ENCODE results near the gene MATN4. TPM values are rescaled to one million over a fixed set of nuclear protein-coding genes. Genes with fewer than 3 reads are reported as not detected.
A peak's percentile ranks its signal among the peaks of the same experiment; 100 is the strongest.

Gene MATN4
- polyA plus RNA-seq, 10 donors, result 0.34 to 2.5 (median 0.63) TPM

- no peak for DNase-seq
Measured at GRCh38 chr20:45341579-45341938, 33.5 kb upstream of the MATN4 start.

GRCh38 chr20:45340951-45341350 is 32.9 kb upstream of the MATN4 start:
- no peak for DNase-seq

- no peak for DNase-seq
Measured at GRCh38 chr20:45340236-45340847, 32.2 kb upstream of the MATN4 start.

GRCh38 chr20:45339799-45340198 is 31.7 kb upstream of the MATN4 start:
- no peak for DNase-seq

- no peak for DNase-seq
Measured at GRCh38 chr20:45339084-45339483, 31.0 kb upstream of the MATN4 start.

DNA sequence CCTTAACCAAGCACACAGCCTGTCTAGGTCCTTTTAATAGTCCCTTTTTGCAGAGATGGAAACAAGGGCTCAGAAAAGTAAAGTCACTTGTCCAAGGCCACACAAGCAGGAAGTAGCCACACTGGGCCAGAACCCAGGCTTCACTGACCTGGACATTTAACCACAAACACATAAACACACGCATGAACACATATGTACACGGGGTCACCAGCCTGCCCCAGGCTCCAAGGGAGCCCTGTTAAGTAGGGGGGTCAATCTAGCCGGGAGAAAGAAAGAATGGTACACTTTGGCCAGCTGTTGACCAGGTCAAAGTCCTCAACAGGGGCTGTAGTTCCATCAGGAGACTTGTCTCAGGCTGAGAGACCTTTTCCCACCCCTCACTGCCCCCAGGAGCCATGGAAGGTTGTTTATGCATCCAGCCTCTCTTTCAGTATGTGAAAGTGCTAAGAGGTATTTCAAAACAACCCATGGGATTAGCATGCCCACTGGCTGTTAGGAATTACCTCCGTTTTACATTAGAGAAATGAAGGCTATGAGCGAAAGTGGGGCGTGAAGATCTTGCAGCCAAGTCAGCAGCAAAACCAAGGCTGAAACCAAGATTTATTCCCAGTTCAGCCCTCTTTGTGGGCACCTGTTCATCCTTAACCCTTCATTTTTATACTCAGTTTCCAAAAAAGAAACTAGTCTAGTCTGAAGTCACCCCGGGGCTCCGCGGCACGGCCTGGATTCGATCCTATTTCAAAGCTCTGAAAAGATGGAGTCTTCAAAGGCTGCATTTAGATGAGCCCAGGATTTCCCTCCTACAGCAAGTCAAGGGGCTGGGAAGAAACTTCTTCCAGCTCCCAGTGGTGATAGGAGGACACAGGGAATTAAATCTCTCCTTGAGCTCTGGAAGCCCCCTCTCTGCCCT is 30.3 kb upstream of the MATN4 start:
- DNase-seq, result no peak

- DNase-seq, result peak in 1 of 3 donors; percentile 76
Measured at GRCh38 chr20:45337367-45338120, 29.4 kb upstream of the MATN4 start.

DNA sequence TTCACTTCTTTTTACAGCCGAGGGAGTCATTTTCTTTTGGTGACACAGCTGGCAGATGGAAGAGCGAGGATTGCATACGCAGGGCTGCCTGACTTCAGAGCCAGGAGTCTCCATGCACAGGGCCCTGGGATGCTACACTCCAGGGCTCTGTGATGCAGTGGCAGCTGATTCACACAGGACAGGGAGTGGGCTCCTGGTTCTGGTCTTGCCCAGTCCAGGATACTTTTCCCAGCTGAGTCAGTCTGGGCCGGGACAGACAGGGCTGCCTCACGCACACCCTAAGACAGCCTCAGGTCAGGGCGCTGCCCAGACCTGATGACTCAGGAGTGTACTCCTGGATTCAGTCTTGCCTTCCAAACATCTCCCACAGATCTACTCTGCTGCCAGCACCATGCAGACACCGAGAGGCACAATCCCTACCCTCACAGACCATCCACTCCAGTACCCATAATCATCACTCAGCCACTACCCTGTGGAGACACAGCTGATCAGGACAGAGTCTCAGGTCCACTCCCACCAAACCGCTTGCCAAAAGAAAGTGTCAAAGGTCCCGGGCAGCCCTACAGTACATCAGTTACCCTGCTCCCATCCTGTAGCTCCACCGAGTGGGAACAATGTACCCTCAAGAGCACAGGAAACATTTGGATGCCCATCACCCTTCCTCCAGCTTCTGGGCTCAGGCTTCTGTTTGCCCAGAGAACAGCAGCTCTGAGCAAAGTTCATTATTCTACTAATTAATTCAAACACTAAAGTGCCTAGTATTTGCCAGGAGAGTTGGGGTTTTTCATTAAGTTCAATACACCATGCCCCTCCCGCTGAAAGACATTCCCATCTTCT is 28.6 kb upstream of the MATN4 start:
- DNase-seq, result no peak

DNA sequence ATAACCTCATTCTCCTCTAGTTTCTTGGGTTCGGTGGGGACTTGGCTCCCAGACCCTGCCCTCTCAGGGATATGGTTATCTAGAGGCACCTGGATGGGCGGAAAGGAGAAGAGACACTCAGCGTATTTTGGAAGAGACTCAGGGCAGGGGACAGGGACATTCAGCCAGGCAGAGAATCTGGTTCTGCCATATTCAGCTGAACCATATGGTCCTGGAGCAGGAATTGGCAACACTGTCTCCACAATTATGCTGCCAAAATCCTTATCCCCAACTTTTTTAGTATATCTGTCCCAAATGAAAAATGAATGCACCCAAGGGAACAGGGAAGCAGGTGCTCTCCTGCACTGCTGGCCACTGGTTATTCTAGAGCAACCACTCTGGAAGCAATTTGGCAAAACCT is 22.4 kb upstream of the MATN4 start:
- no peak for DNase-seq

DNA sequence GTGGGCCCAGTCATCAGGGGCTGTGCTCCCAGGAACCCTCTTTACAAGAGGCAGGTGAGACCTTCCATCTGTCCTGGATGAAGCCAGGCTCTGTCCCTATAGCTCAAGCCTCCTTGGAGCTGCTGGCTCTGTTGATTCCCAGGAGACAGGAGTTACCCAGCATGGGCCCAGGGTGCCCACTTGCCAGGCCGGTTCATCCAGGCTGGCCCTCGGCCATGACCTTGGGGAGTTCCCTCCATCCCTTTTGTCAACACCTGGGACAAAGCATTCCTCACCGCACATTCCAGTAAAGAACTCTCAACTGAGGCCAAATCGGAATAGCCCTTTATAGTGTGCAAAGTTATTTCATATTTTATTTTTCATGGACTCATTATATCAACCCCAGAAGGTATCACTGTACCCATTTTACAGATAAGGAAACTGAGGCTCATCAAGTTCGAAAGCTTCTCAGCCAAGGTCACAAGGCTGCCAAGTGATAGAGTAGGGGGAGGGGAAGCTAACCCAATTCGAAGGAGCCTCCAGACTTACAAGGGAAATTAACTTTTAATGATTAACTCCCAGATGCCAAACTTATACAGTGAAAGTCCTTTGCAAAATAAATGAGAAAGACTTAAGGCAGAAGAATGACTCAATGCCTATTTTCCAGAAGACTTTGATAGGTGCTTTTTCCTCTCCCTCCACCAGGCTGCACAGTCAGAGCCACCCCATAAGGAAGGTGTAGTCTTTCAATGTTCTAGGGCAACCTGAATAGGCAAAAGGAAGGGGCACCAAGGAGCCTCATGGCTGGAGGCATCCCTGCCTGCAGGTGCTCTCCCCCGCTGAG is 21.6 kb upstream of the MATN4 start:
- DNase-seq, result no peak

GRCh38 chr20:45328451-45328850 is 20.4 kb upstream of the MATN4 start:
- no peak for DNase-seq

DNA sequence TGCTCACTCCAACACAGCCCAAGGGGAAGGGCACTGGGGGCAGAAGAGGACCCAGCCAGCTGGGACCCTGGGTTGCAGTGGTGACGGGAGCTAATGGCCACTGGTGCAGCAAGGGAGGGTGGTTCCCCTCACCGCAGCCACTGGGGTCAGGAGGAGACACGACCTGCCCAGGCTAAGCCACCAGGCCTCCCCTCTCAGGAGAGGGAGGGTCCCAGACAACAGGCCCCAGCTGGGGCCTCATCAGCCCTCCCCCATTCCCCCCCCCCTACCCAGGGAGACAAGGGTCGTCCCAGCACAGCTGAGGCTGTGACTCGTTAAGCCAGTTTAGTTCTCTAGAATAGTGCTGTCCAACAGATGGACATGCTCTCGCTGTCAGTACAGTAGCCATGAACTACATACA is 17.3 kb upstream of the MATN4 start:
- DNase-seq, result no peak

- no peak for DNase-seq
Measured at GRCh38 chr20:45323731-45324130, 15.6 kb upstream of the MATN4 start.

DNA sequence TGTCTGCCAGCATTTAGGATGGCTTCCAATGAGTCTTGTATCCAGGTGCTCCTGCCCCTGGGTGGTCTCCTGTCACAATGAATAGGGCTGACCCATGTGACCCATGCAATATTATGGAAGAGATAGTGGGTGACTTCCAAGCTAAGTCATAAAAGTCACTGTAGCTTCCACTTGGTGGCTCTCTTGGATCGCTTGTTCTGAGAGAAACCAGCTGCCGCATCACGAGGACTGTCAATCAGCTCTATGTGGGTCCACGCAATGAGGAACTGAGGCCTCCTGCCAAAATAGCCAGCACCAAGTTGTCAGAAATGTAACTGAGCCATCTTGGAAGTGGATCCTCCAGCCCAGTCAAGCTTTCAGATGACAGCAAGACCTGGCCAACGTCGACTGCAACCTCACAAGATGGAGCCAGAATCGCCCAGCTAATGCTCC is 14.9 kb upstream of the MATN4 start:
- DNase-seq, result peak in 2 of 3 donors; percentile 31 to 41

- no peak for DNase-seq
Measured at GRCh38 chr20:45320948-45321595, 13.0 kb upstream of the MATN4 start.

DNA sequence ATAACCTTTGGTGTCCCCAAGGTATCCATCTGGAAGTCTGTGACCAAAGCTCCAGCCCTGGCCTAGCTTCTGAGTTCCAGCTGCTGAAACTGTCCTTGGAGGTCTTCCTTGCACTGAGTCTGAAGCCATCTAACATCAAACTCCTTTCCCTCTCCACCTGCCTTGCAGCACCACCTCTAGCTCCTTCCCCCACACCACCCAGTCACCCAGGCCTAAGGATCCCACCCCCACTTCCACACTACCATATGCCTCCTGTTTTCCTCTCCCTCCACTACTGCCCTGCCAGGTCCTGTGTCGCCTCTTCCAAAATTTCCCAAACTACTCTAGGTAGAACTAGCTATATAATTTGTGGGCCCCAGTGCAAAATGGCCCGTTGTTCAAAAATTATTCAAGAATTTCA is 10.8 kb upstream of the MATN4 start:
- DNase-seq, result no peak

DNA sequence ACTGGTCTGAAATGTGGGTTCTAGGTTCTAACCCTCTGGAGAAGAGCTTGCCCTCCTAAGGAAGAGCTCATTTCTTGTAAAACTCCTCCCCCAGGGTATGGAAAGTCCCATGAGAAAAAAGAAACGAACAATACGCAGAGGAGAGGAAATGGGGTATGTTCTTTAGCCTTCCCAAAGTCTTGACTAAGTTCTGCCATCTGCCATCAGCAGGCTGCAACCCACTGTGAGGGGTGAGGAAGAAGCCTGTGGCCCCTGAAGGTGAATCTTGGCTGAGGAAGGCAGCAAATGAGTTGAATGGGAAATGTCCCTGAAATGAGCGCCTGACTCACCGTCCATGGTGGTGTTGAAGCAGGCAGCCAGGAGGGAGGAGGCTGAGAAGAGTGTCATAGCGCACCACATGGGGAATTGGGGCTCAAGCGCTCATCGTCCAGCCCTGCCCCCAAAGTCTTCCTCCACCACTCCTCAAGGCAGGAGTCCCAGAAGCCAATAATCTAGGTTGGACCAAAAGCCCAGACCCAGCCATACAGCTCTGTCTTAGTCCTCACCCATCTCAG is 10.4 kb upstream of the MATN4 start:
- no peak for DNase-seq

- no peak for DNase-seq
Measured at GRCh38 chr20:45317826-45318225, 9.7 kb upstream of the MATN4 start.

DNA sequence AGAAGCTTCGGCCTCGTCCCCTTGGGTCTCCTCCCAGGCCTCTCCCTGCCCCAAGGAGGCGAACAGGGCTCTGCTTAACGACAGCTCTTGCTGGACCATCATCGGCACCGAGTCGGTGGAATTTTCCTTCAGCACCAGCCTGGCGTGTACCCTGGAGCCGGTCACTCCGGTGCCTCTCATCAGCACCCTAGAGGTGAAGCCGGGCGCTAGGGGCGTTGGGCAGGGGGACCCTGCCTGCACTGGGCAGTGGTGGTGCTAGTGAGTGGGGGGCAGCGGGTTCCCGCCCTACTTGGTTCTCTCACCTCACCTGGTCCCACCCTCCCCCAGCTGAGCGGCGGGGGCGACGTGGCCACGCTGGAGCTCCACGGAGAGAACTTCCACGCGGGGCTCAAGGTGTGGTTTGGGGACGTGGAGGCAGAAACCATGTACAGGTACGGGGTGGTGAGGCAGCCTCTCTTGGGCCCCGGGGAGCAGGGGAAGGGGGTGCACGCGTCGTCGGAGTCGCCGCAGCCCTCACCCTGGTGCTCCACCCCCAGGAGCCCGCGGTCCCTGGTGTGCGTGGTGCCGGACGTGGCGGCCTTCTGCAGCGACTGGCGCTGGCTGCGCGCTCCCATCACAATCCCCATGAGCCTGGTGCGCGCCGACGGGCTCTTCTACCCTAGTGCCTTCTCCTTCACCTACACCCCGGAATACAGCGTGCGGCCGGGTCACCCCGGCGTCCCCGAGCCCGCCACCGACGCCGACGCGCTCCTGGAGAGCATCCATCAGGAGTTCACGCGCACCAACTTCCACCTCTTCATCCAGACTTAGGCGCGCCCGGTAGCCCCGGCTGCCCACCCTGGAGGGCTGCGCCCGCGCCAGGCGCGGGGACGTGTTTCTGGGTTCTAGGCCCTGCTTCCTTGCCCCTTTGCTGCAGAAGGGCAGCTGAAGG is 8.3 kb upstream of the MATN4 start:
- no peak for DNase-seq

All from muscle of back (tissue), 11 donors.